ENCODE results near the gene KANK2. TPM values are rescaled to one million over a fixed set of nuclear protein-coding genes. Genes with fewer than 3 reads are reported as not detected.

KANK2 gene
- total RNA-seq, 6 donors from 2014 or later = 144 to 295 (median 240) TPM

DNA sequence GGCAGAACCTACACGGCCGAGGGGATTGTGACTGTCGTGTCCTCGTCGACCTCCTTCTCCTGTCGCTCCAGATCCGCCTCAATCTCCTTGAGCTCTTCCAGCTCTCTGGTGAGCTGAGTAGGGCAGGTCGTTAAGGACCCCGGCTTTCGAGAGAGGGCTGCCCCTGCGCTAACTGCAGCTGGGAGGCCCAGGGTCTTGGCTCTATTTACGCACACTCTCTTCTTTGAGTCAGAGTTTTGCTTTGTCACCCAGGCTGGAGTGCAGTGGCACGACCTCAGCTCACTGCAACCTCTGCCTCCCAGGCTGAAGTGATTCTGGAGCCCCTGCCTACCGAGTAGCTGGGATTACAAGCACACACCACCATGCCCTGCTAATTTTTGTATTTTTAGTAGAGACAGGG is 49.3 kb downstream of the KANK2 start:
- no peaks in the 10 kb centered on the region for H3K36me3 ChIP-seq
- TF ChIP-seq POLR2A (IDR thresholded peaks at IDR 0.05) = no peak
- TF ChIP-seq POLR2AphosphoS5 (IDR thresholded peaks at IDR 0.05) = no peak
- TF ChIP-seq EP300 (IDR thresholded peaks at IDR 0.05) = no peak
- TF ChIP-seq, protein P1, sequence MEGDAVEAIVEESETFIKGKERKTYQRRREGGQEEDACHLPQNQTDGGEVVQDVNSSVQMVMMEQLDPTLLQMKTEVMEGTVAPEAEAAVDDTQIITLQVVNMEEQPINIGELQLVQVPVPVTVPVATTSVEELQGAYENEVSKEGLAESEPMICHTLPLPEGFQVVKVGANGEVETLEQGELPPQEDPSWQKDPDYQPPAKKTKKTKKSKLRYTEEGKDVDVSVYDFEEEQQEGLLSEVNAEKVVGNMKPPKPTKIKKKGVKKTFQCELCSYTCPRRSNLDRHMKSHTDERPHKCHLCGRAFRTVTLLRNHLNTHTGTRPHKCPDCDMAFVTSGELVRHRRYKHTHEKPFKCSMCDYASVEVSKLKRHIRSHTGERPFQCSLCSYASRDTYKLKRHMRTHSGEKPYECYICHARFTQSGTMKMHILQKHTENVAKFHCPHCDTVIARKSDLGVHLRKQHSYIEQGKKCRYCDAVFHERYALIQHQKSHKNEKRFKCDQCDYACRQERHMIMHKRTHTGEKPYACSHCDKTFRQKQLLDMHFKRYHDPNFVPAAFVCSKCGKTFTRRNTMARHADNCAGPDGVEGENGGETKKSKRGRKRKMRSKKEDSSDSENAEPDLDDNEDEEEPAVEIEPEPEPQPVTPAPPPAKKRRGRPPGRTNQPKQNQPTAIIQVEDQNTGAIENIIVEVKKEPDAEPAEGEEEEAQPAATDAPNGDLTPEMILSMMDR (IDR thresholded peaks at IDR 0.05) = no peak
- H3K27me3 ChIP-seq = no peaks in the 10 kb centered on the region
- no peak overlapping the region for H3K4me3 ChIP-seq
- H3K4me1 ChIP-seq = peaks cover 20 to 36% (median 33%) of the 10 kb centered on the region in 4 donors
- no peaks in the 10 kb centered on the region for H3K9me3 ChIP-seq
- peak overlapping the region in 2 of 4 donors; percentile 1 to 22 for H3K27ac ChIP-seq
- WGBS, 2 donors = 82% methylated on average over 12 to 14 of the region's 14 CpGs
- ATAC-seq (ENCODE audit: low FRiP score in 2 of 2) (no peak), DNase-seq (no peak)

DNA sequence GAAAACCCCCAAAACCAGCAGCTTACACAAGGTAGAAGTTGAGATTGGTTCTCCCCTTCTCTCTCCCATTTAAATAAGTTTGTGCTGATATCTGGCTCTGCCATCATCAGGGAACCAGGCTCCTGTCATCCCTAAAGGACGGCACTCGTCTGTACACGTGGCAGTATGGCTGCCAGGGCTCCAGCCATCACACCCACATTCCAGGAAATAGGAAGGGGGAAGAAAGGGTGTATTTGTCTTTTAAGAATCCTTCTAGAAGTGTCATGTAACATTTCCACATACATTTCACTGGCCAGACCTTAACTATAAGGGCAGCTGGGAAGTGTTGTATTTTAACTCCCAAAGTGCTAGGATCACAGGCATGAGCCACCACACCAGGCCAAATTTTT is 51.8 kb downstream of the KANK2 start:
- Histone ChIP-seq H3K27ac (peak overlapping the region; percentile 54 to 97 (median 94)), H3K27me3 (no peaks in the 10 kb centered on the region), H3K36me3 (no peaks in the 10 kb centered on the region), H3K4me3 (no peak overlapping the region), H3K9me3 (no peaks in the 10 kb centered on the region), H3K4me1 (peaks cover 33 to 41% (median 39%) of the 10 kb centered on the region in 4 donors)
- 94 to 96% methylated on average over 3 of the region's 3 CpGs for WGBS, 2 donors
- DNase-seq = no peak
- TF ChIP-seq EP300 (IDR thresholded peaks at IDR 0.05) = no peak
- TF ChIP-seq, protein P1 (IDR thresholded peaks at IDR 0.05) = no peak
- TF ChIP-seq POLR2AphosphoS5 (IDR thresholded peaks at IDR 0.05) = no peak
- no peak for TF ChIP-seq POLR2A (IDR thresholded peaks at IDR 0.05)
- ATAC-seq (ENCODE audit: low FRiP score in 2 of 2) = no peak

DNA sequence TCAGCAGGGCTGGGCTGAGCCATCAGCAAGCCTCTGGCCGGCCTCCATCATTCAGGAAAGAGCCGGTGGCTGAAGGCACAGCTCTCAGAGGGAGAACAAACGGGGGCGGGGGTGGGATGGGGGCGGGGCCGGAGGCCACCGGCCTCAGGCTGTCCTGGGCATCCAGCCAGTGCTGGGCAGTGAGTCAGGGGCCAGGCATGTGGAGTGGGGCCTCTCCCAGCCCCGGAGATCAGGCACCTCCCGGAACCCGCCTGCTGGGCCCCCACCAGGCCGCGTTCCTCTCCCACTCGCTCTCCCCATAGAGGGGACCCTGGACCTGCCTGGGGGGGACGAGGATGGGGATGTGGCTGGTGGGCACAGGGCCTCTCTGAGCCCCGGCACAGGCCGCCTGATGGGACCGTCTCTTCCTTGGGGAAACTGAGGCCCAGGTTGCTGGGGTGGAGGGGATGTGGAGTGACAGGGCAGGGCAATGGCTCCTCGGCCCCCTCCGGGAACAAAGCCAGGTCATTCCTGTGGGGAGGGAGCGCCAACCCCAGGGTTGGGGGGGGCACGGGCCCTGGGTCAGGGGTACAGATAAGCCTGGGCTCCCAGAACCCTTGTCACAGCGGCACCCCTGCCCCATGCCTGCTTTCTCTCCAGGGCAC is 54.7 kb downstream of the KANK2 start:
- Histone ChIP-seq H3K9me3 (no peaks in the 10 kb centered on the region), H3K4me1 (peaks cover 62 to 70% (median 67%) of the 10 kb centered on the region in 4 donors), H3K36me3 (no peaks in the 10 kb centered on the region), H3K27ac (peak overlapping the region; percentile 94 to 97 (median 95)), H3K4me3 (peak overlapping the region in 2 of 4 donors; percentile 21 to 31), H3K27me3 (no peaks in the 10 kb centered on the region)
- TF ChIP-seq EP300 (IDR thresholded peaks at IDR 0.05) (peak in 3 of 4 donors; percentile 30 to 86 (median 58)), POLR2AphosphoS5 (IDR thresholded peaks at IDR 0.05) (peak; percentile 82 to 86), POLR2A (IDR thresholded peaks at IDR 0.05) (no peak)
- TF ChIP-seq, protein P1 (IDR thresholded peaks at IDR 0.05) = peak in 1 of 6 experiments; percentile 3
- DNase-seq (peak; percentile 90 to 94), ATAC-seq (ENCODE audit: low FRiP score in 2 of 2) (peak; percentile 74 to 91)
- WGBS, 2 donors = 23 to 25% methylated on average over 8 to 12 of the region's 22 CpGs

DNA sequence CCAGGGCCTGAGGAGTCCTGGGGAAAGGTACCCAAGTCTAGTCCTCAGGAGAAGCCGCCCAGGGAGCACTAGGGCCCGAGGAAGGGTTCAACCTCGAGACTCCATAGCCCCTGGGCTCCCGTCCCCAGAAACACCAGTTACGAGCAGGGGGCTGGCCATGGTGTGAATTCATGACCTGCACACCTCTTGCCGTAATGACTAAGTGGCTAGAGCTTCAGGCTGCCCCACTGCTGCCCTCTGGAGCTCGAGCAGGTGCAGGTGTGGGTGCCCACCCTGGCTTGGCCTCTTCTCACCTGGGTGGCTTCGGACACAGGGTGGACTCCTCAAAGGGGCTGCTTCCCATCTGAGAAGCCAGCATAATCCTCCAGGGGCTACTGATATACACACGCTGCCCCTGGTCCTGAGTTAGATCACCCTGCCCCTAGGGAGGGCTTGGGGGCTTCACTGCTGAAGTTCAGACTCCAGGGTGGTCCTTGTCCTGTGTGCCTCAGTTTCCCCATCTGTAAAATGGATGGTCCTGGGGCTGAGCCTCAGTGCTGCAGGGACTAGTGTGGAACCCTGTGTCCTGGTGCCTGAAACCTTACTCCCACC is 55.3 kb downstream of the KANK2 start:
- peaks cover 68 to 76% (median 73%) of the 10 kb centered on the region in 4 donors for H3K4me1 ChIP-seq
- no peak for DNase-seq

More for the DNA sequence above, 55.3 kb downstream of the KANK2 start:
- Histone ChIP-seq H3K27me3 (no peaks in the 10 kb centered on the region), H3K36me3 (no peaks in the 10 kb centered on the region), H3K27ac (peak overlapping the region; percentile 94 to 97 (median 95)), H3K9me3 (no peaks in the 10 kb centered on the region), H3K4me3 (no peak overlapping the region)
- ATAC-seq (ENCODE audit: low FRiP score in 2 of 2) = no peak
- WGBS, 2 donors = 73 to 76% methylated on average over 4 to 9 of the region's 9 CpGs
- TF ChIP-seq, protein P1 (IDR thresholded peaks at IDR 0.05) = peak in 1 of 6 experiments; percentile 8
- no peak for TF ChIP-seq POLR2A (IDR thresholded peaks at IDR 0.05)
- no peak for TF ChIP-seq EP300 (IDR thresholded peaks at IDR 0.05)
- no peak for TF ChIP-seq POLR2AphosphoS5 (IDR thresholded peaks at IDR 0.05)

Measured in upper lobe of left lung (tissue), 6 donors.